Measurements from ENCODE around the gene CDK9.
"Not testable (repeated sequence)": the region's sequence is repeated elsewhere in the genome, so short reads cannot be mapped to it uniquely, and the experiment has no call there.

CDK9 gene

DNA sequence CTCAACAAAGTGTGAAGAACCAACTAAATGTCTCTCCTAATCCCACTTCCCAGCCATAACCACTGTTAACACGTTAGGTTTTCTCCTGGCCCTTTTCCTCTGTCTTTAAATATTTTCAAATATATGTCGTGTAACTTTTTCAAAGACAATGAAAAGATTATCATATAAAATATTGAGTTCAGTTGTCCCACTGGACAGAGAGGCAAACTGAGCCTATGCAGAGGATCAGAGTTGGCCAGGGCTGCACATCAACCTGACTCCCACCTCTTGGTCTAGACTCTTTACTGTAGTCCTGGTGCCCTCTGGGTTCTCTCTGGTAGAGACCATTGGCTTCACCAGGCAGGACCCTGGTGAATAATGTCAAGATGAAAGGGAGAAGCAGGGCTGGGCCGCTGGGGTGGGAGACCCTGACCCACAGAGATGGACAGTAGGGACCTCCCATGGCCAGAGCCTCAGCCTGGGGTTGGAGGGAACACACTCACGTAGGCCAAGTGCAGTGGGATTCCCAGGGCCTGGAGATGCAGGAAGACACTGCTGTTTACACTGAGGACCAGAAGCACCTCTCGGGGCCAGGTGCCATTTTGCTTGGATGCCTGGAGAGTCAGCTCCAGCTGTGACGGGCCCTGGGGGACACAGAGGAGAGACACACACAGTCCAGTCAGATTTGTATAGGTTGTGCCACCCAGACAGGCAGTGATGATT, 43.5 kb downstream of the CDK9 start:
- FAIRE-seq, result no peak

DNA sequence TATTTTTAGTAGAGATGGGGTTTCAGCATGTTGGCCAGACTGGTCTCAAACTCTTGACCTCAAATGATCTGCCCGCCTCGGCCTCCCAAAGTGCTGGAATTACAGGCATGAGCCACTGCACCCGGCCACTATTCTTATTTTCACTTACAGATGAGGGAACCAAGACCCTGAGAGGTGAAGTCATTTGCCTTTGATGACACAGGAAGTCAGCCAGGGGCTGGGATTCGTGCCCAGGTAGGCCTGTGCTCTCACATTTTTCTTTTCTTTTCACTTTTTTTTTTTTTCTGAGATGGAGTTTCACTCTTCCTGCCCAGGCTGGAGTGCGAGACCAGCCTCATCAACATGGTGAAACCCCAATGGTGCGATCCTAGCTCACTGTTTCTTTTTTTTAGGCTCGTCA, 46.4 kb downstream of the CDK9 start:
- no peak for FAIRE-seq

DNA sequence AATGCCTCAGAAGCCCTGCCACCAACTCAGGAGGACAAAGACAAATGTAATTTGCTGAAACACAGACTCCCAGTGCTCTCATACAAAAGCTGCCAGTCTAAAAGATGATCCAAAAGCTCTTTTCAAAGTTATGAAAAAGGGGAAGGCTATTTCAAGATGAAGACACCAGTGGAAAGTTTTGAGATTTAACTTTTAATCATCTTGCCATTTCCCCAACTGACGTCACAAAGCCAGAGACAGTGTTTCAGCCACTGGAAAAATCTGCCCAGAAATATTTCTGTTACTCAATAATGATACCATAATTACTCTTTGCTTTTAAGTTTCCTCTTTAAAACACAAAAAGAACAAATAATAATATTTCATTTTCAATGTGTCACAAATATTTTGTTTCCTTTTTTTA, 47.7 kb downstream of the CDK9 start:
- no peak for FAIRE-seq

DNA sequence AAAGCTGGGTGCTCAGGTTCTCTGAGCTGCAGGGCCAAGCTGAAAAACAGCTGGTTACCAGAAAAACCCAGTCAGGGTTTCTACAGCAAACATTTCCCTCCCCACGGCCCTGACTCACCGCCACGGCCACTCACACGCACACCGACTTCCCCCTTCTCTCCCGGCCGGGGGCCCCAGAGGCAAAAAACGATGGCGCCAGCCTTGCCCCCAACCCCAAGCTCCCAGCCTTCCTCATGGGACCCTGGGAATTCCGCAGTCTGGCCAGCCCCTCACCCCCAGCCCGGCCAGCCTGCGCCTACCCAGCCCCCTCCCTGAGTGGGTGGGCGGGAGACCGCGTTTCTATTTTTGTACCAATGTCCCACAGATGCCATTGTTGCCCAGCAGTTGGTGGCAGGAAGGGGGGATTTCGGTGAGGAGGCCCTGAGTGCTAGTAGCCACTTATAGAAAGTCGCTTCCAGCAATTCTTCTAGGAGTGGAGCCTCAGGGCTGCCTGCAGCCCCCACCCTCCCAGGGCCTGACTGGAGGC, 50.2 kb downstream of the CDK9 start:
- no peak for FAIRE-seq

DNA sequence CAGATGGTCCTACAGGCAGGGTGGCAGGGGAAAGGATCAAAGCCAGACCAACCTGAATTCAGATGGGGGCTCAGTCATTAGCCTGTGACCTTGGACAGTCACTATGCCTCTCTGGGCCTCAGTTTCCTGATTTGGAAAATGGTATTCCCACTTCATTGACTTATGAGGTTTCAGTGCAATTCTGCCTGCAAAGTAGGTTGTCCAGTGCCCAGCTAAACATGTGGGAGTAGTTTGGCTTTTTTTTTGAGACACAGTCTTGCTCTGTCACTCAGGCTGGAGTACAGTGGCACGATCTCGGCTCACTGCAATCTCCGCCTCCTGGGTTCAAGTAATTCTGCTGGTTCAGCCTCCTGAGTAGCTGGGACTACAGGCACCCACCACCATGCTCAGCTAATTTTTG, 50.7 kb downstream of the CDK9 start:
- FAIRE-seq, result not testable (repeated sequence)

DNA sequence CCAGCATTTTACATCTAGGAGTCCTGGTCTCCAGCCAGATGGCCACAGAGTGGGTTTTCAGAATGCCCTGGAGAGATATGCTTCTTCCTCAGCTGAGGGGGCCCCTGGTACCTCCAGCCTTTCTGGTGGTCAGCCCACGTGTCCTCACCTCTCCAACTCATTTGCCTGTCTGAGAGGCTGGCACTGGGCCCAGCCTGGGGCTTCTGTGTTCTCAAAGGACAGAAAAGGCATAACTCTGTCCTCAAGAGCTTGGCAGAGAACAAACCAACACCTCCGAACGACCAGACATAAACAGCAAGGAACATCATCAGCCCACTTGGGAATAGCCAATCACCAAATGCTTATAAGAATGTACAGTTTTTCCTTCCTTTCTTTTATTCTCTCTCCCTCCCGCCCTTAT, 51.5 kb downstream of the CDK9 start:
- no peak for FAIRE-seq

DNA sequence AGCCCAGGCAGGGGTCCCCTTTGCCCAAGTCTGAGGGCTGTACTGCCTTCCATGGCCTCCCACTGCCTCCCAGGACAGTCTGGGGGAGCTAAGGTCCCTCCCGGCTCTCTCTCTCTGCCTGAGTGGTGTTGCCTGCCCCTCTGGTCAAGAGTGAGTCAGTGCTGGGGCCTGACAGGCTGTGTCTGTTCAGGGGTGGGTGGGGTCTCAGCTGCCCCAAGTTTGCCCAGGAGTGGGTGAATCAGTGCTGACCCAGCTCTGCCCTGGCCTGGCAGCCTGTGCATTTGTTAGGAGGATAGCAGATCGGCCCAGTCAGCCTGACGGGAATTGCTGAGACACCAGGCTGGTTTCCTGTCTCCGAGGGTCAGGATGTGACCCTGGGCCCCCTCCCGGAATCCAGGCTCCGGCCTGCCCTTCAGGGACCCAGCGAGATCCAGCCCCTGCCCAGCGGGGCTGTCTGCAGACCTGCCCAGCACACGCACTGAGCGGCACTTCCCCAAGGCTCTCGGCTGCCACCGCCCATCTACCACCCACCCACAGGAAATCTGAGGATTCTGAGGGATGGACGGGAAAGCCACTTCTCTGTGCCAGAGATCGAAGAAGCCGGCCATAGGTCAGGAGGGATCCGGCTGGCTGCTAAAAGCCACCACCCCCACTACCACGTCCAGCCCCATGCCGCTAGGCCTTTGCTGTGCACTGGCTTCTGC, 52.7 kb downstream of the CDK9 start:
- no peak for FAIRE-seq
